Retinal pigment epithelial cell (primary cell): ENCODE measurements around the gene CNTLN.

Experiments
- DNase-seq: peaks from one replicate; pipeline ENCODE4 v3.0.0-alpha.2; 2010; ENCODE audit warnings: low read depth
- H3K4me3 ChIP-seq: 2 replicates; pipeline ENCODE4 v1.5.1; 2011; ENCODE audit warnings: mild to moderate bottlenecking, low read length, control low read depth, moderate library complexity
- CTCF ChIP-seq: conservative IDR thresholded peaks from 2 replicates; pipeline ENCODE4 v1.5.1; 2011; ENCODE audit warnings: low read depth, low read length, control low read depth, inconsistent platforms

Gene CNTLN

GRCh38 chr9:17191082-17191481 is 56.2 kb downstream of the CNTLN start:
- no peak overlapping the region for H3K4me3 ChIP-seq
- peak; percentile 4 for DNase-seq
- TF ChIP-seq CTCF: no peak

- no peak for TF ChIP-seq CTCF
- H3K4me3 ChIP-seq: peak overlapping the region; percentile 9
- DNase-seq: peak; percentile 55
Measured at GRCh38 chr9:17204611-17205152, 69.8 kb downstream of the CNTLN start.

GRCh38 chr9:17216011-17216410 is 81.2 kb downstream of the CNTLN start:
- no peak for DNase-seq
- no peak overlapping the region for H3K4me3 ChIP-seq
- TF ChIP-seq CTCF: no peak

- no peak for TF ChIP-seq CTCF
- DNase-seq: no peak
- no peak overlapping the region for H3K4me3 ChIP-seq
Measured at GRCh38 chr9:17216646-17217045, 81.8 kb downstream of the CNTLN start.

- no peak for TF ChIP-seq CTCF
- H3K4me3 ChIP-seq: no peak overlapping the region
- DNase-seq: no peak
Measured at GRCh38 chr9:17217272-17217671, 82.4 kb downstream of the CNTLN start.

GRCh38 chr9:17219261-17219660 is 84.4 kb downstream of the CNTLN start:
- no peak for DNase-seq
- TF ChIP-seq CTCF: peak; percentile 52
- no peak overlapping the region for H3K4me3 ChIP-seq

GRCh38 chr9:17222932-17223331 is 88.1 kb downstream of the CNTLN start:
- no peak for TF ChIP-seq CTCF
- H3K4me3 ChIP-seq: no peak overlapping the region
- no peak for DNase-seq
